T-helper 17 cell (primary cell): ENCODE results near the gene ANKRD13C. TPM values are rescaled to one million over a fixed set of nuclear protein-coding genes. Genes with fewer than 3 reads are reported as not detected.
"Not testable (repeated sequence)": the region's sequence is repeated elsewhere in the genome, so short reads cannot be mapped to it uniquely, and the experiment has no call there.

Source experiments
- ATAC-seq: fragments of 150-1000 bp; cut with Tn5 transposase; 2 replicates; pipeline ENCODE4 v1.10.0; 2021; ENCODE audit warnings: mild to moderate bottlenecking, moderate library complexity
- DNase-seq, 3 donors: peaks; one replicate each; pipeline versions ENCODE4 v3.0.0 to v3.0.0-alpha.2; 2020 to 2021
- H3K9me3 ChIP-seq: one replicate; pipeline ENCODE4 v1.7.0; 2013; ENCODE audit warnings: low read length, mild to moderate bottlenecking; ENCODE audit not compliant: control insufficient read depth, poor library complexity, severe bottlenecking
- H3K27ac Mint-ChIP-seq: one replicate; pipeline ENCODE4 v1.8.0; 2022; ENCODE audit warnings: mild to moderate bottlenecking, moderate library complexity, mixed read lengths
- H3K27me3 Mint-ChIP-seq: one replicate; pipeline ENCODE4 v1.8.0; 2022; ENCODE audit warnings: mixed read lengths
- H3K36me3 Mint-ChIP-seq: one replicate; pipeline ENCODE4 v1.8.0; 2022; ENCODE audit warnings: low read depth, mixed read lengths
- H3K4me1 Mint-ChIP-seq: one replicate; pipeline ENCODE4 v1.8.0; 2022; ENCODE audit warnings: mild to moderate bottlenecking, mixed read lengths
- H3K4me3 Mint-ChIP-seq: one replicate; pipeline ENCODE4 v1.8.0; 2022; ENCODE audit warnings: mild to moderate bottlenecking, moderate library complexity, mixed read lengths
- total RNA-seq, 4 donors: library from RNA in 2 of 4; stranded (reverse) in 2 of 4; gene quantifications; one replicate each; pipeline ENCODE4 v1.2.3 and lab custom pipeline; 2022 to 2026

ANKRD13C gene
- total RNA-seq, 2 donors from 2014 or later: 27.2 to 30.6 TPM

DNA sequence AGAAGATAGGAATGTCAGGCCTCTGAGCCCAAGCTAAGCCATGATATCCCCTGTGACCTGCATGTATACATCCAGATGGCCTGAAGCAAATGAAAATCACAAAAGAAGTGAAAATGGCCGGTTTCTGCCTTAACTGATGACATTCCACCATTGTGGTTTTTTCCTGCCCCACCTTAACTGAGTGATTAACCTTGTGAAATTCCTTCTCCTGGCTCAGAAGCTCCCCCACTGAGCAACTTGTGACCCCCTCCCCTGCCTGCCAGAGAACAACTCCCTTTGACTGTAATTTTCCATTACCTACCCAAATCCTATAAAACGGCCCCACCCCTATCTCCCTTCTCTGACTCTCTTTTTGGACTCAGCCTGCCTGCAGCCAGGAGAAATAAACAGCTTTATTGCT lies 19.1 kb upstream of the ANKRD13C start:
- H3K9me3 ChIP-seq, H3K4me3 Mint-ChIP-seq, ATAC-seq, H3K27ac Mint-ChIP-seq, H3K36me3 Mint-ChIP-seq, H3K4me1 Mint-ChIP-seq, H3K27me3 Mint-ChIP-seq, DNase-seq: not testable (repeated sequence)

DNA sequence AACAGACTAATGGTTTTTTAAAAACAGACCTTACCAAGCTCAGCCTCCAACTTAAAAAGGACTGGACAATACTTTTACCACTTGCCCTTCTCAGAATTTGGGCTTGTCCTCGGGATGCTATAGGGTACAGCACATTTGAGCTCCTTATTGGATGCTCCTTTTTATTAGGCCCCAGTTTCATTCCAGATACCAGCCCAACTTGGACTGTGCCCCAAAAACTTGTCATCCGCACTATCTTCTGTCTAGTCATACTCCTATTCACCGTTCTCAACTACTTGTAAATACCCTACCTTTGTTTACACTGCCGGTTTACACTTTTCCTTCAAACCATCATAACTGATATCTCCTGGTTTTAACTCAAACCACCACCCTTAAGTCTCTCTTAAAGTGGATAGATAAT lies 17.9 kb upstream of the ANKRD13C start:
- no peaks in the 10 kb centered on the region for H3K9me3 ChIP-seq
- H3K36me3 Mint-ChIP-seq: peaks cover 2% of the 10 kb centered on the region
- peaks cover 2% of the 10 kb centered on the region for H3K4me1 Mint-ChIP-seq
- ATAC-seq: no peak
- DNase-seq: no peak
- H3K4me3 Mint-ChIP-seq: no peak overlapping the region
- H3K27ac Mint-ChIP-seq: no peak overlapping the region
- no peaks in the 10 kb centered on the region for H3K27me3 Mint-ChIP-seq

DNA sequence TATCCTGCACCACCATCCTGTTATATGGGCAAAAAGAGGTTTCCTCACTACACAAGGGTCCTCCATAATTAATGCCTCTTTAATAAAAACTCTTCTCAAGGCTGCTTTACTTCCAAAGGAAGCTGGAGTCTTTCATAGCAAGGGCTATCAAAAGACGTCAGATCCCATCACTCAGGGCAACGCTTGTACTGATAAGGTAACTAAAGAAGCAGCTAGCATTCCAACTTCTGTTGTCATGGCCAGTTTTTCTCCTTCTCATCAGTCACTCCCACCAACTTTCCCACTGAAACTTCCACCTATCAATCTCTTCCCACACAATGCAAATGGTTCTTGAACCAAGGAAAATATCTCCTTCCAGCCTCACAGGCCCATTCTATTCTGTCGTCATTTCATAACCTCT lies 17.1 kb upstream of the ANKRD13C start:
- not testable (repeated sequence) for H3K4me1 Mint-ChIP-seq

DNA sequence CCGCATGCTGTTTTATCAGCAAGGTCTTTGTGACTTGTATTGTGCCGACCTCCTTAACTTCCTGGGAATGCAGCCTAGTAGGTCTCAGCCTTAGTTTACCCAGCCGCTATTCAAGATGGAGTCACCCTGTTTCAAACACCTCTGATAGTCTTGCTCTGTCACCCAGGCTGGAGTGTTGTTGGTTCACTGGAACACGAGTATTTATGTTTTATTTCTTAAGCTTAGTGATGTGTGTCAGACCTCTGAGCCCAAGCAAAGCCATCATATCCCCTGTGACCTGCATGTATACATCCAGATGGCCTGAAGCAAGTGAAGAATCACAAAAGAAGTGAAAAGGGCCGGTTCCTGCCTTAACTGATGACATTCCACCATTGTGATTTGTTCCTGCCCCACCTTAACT lies 12.9 kb upstream of the ANKRD13C start:
- not testable (repeated sequence) for H3K9me3 ChIP-seq, H3K4me3 Mint-ChIP-seq, DNase-seq, H3K27me3 Mint-ChIP-seq, H3K27ac Mint-ChIP-seq, H3K4me1 Mint-ChIP-seq, ATAC-seq, H3K36me3 Mint-ChIP-seq

More for the DNA sequence above, 17.1 kb upstream of the ANKRD13C start:
- H3K27me3 Mint-ChIP-seq, H3K4me3 Mint-ChIP-seq, DNase-seq, H3K9me3 ChIP-seq, H3K27ac Mint-ChIP-seq, H3K36me3 Mint-ChIP-seq, ATAC-seq: not testable (repeated sequence)

DNA sequence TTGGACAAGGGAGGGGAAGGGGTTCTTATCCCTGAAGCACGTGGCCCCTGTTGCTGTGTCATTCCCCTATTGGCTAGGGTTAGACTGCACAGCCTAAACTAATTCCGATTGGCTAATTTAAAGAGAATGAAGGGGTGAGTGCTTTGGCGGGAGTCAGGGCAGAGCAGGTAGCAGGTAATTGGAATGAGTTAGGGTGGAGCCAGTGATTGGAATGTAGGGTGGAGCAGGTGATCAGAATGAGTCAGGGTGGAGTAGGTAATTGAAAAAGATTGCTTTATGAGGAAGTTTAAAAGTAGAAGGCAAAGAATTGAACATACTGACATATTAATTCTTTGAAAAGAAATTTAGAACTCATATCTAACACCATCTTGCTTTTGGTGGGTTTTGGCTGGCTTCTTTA lies 12.5 kb upstream of the ANKRD13C start:
- H3K9me3 ChIP-seq, ATAC-seq, DNase-seq, H3K27ac Mint-ChIP-seq, H3K4me3 Mint-ChIP-seq, H3K36me3 Mint-ChIP-seq, H3K27me3 Mint-ChIP-seq, H3K4me1 Mint-ChIP-seq: not testable (repeated sequence)

DNA sequence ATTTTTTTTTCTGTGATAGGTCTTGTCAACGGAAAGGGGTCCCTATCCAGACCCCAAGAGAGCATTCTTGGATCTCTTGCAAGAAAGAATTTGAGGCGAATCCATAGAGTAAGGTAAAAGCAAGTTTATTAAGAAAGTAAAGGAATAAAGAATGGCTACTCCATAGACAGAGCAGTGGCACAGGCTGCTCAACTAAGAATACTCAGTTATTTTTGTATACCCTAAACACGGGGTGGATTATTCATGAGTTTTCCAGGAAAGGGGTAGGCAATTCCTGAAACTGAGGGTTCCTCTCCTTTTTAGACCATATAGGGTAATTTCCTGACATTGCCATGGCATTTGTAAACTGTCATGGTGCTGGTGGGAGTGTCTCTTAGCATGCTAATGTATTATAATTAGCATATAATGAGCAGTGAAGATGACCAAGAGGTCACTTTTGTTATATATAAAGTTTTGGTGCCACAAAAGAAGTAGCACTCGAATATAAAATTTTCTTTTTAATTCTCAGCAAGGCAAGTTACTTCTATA lies 12.0 kb upstream of the ANKRD13C start:
- not testable (repeated sequence) for DNase-seq, H3K27me3 Mint-ChIP-seq, H3K27ac Mint-ChIP-seq, H3K9me3 ChIP-seq, H3K4me3 Mint-ChIP-seq, H3K4me1 Mint-ChIP-seq, H3K36me3 Mint-ChIP-seq, ATAC-seq

DNA sequence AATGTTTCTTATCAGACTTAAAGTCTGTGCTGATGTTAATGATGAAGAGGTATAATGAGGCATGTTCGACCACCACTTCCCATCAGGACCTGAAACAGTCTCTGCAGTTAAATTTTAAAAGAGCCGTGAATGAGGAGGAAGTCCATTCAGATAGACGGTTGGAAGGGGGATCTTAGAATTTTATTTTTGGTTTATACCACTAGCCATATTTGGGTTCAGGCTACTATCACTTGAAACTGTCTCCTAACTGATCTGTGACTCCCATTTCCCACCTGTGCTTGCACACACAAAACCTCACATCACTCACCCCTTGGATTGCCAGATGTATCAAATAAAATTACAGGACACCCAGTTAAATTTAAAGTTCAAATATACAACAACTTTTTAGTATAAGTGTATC lies 9.9 kb upstream of the ANKRD13C start:
- H3K9me3 ChIP-seq: no peaks in the 10 kb centered on the region
- H3K27me3 Mint-ChIP-seq: no peaks in the 10 kb centered on the region
- ATAC-seq: no peak

DNA sequence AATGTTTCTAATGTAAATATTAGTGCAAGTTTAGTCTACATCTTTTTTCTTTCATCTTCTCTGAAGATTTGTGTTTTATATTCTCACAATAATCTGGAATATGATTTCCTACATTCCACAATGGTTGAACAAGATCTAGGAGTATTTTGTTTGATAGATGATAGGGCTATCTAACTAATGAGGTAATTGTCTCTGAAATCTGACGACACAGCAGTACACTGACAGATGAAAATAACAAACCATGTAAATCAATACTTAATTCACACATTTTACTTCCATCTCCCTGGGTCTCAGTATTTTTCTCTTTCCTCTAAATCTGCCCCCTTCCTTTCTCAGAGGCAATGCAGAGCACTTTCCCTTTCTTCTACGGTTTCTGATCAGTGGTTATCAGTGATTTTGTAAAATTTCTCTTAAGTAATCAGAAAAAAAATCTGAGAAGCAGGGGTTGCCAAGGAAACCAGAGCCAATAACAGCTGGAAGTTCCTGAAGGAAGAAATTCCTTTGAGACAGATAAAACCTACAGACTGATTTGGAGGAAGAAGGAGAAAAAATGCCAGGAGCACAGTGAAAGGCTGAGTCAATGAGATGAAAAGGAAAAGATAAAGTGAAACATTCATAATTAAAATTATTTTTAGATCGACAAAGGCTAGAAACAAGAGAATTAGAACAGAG lies 7.3 kb upstream of the ANKRD13C start:
- Mint-ChIP-seq H3K27ac (no peak overlapping the region), H3K4me3 (no peak overlapping the region), H3K27me3 (no peaks in the 10 kb centered on the region), H3K36me3 (peaks cover 4% of the 10 kb centered on the region), H3K4me1 (peaks cover 9% of the 10 kb centered on the region)
- no peak for ATAC-seq
- no peaks in the 10 kb centered on the region for H3K9me3 ChIP-seq
- DNase-seq: no peak

More for the DNA sequence above, 9.9 kb upstream of the ANKRD13C start:
- no peak overlapping the region for H3K27ac Mint-ChIP-seq
- H3K4me3 Mint-ChIP-seq: no peak overlapping the region
- peaks cover 8% of the 10 kb centered on the region for H3K36me3 Mint-ChIP-seq
- H3K4me1 Mint-ChIP-seq: peaks cover 9% of the 10 kb centered on the region
- no peak for DNase-seq

DNA sequence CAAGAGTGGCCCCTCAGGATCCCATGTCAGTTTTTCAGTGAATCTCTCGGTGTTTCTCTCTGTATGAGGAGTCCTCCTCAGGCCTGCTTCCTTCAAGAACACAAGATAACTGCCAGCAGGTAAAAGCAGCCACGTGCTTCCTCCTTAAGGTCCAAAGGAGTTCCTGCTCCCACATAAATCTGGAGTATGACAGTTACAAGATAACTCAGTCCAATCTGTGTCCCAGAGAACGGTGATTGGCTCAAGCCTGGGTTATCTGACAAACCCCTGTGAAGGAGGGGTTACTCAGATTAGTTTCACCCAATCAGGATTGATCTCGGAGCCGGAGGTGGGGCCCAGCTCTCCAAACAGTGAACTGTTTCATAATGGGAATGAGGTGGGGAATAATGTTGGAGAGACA lies 5.8 kb upstream of the ANKRD13C start:
- DNase-seq (no peak), ATAC-seq (no peak)
- H3K9me3 ChIP-seq: no peaks in the 10 kb centered on the region
- H3K27ac Mint-ChIP-seq: no peak overlapping the region
- H3K36me3 Mint-ChIP-seq: peaks cover 3% of the 10 kb centered on the region
- H3K4me3 Mint-ChIP-seq: no peak overlapping the region
- peaks cover 12% of the 10 kb centered on the region for H3K4me1 Mint-ChIP-seq
- no peaks in the 10 kb centered on the region for H3K27me3 Mint-ChIP-seq

DNA sequence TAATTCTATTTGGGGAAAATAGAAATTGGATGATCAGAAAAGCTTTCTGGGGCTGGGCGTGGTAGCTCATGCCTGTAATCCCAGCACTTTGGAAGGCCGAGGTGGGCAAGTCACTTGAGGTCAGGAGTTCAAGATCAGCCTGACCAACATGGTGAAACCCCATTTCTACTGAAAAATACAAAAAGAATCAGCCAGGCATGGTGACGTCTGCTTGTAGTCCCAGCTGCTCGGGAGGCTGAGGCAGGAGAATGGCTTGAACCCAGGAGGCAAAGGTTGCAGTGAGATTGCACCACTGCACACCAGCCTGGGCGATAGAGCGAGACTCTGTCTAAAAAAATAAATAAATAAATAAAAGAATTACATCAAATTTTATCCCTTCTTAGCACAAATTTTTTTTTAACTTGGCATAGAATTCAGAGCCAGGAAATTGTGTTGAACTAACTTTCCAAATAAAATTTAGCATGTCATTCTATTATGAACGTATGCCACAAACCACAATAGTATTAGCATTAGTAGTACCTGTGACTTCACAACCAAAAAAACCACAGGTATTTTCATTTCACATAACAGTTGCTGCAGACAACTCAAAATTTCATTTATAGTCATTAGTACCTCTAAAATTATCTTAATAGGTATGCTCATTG lies 4.5 kb upstream of the ANKRD13C start:
- H3K9me3 ChIP-seq: no peaks in the 10 kb centered on the region
- no peak overlapping the region for H3K27ac Mint-ChIP-seq
- ATAC-seq: no peak
- no peak for DNase-seq
- no peaks in the 10 kb centered on the region for H3K27me3 Mint-ChIP-seq
- no peak overlapping the region for H3K4me3 Mint-ChIP-seq
- H3K36me3 Mint-ChIP-seq: peaks cover 3% of the 10 kb centered on the region
- peaks cover 21% of the 10 kb centered on the region for H3K4me1 Mint-ChIP-seq

DNA sequence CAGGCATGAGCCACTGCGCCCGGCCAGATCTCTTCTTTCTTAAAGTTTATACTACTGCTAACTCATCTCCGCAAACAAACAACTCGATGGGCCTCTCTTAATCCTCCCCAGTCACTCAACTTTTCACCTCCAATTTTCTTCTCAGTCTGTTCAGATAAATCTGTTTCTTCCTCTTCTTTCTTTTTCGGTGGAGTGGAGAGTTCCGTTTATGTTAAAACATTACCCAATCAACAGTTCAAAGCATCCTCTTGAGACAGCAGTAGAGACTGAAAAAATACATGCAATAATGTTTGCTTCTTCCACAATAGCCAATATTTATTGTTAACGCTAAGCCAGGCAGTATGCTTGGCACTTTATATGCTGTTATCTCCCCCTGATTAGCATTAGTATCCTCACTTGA lies 1.4 kb upstream of the ANKRD13C start:
- Mint-ChIP-seq H3K4me1 (peaks cover 25% of the 10 kb centered on the region), H3K4me3 (peak overlapping the region; percentile 10), H3K27ac (peak overlapping the region; percentile 92), H3K36me3 (peaks cover 3% of the 10 kb centered on the region), H3K27me3 (no peaks in the 10 kb centered on the region)
- H3K9me3 ChIP-seq: no peaks in the 10 kb centered on the region
- no peak for ATAC-seq
- no peak for DNase-seq

DNA sequence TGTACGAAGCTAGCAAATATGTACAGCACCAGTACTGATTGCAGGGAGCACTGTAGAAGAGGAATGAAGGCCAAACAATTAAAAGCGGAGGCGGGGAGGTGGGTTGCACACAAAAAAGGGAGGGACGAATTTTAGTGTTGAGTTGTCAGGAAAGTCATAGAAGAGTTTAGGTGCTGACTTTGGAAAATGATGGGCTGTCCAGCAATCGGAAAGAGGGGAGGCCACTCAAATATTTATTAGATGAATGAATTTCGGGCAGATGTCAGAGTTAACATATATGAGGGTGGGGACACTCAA lies 537 bp upstream of the ANKRD13C start:
- no peak for DNase-seq
- Mint-ChIP-seq H3K27me3 (no peaks in the 10 kb centered on the region), H3K4me3 (peak overlapping the region; percentile 91), H3K36me3 (peaks cover 3% of the 10 kb centered on the region), H3K4me1 (peaks cover 30% of the 10 kb centered on the region), H3K27ac (peak overlapping the region; percentile 92)
- no peaks in the 10 kb centered on the region for H3K9me3 ChIP-seq
- no peak for ATAC-seq

DNA sequence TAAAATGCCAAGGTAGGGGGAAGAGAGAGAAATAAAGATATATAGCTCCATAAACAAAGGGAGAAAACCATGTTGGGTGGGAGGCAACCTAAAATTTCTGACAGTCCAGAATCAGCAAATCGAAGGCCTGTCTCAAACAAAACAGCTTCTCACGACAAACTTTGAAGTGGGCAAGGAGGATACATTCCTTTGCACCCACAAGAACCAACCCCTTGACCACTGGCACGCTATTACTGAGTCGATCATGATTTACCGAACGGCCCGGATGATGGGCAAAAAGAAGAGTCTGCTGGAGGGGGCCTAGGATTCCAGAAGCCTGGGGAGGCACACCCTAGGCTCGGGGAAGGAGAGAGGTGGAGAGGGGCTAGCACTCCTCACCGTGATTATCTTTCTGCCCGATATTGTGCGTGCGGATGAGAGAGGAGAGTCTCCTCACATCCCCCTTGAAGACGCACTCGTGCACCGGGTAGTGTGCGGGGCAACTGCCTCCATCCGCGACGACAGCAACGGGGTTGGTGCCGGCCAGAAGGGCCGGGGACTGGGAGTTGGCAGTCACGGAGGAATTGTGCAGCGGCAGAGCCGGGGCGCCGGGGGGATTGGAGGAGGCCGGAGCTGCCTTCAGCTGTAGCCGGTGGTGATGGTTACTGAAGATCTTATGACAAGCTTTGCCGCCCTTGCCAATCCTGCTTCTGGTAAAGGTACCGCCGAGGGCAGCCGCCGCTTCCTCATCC lies 756 bp downstream of the ANKRD13C start:
- peak; percentile 35 for ATAC-seq
- no peak for DNase-seq
- peak overlapping the region; percentile 91 for H3K4me3 Mint-ChIP-seq

More for the DNA sequence above, 756 bp downstream of the ANKRD13C start:
- Mint-ChIP-seq H3K36me3 (no peaks in the 10 kb centered on the region), H3K27ac (peak overlapping the region; percentile 92), H3K27me3 (no peaks in the 10 kb centered on the region), H3K4me1 (peaks cover 31% of the 10 kb centered on the region)
- no peaks in the 10 kb centered on the region for H3K9me3 ChIP-seq
